ENCODE results near the gene LARGE1.

The LARGE1 gene

DNA sequence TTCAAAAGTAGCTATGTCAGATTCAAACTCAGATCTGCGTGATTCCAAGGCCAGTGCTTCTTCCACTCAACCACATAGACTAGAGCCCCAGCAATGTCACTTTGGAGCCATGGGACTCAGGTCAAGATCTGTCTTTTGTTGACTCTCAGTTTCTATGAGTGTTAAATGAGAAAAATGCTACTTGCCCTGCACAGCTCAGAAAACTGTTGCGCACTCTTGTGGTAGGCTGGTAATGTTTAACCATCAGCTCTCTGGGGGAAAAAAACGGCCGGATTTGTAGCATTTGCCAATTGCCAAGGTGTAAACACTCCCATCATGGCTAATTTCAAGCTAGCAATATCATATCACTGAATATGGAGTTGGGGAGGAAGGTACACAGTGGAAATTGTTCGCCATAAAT lies 534.0 kb downstream of the LARGE1 start:
- Histone ChIP-seq H2BK5ac (ENCODE audit: low read length) (no peak overlapping the region), H3K4ac (ENCODE audit: low read length) (no peak overlapping the region), H3K36me3 (replicated peaks in 1 of 2; ENCODE audit: control insufficient read depth in 2 of 2, insufficient read depth in 2 of 2, low read length in 2 of 2) (peaks cover 1 to 18% of the 10 kb centered on the region in 2 donors)

DNA sequence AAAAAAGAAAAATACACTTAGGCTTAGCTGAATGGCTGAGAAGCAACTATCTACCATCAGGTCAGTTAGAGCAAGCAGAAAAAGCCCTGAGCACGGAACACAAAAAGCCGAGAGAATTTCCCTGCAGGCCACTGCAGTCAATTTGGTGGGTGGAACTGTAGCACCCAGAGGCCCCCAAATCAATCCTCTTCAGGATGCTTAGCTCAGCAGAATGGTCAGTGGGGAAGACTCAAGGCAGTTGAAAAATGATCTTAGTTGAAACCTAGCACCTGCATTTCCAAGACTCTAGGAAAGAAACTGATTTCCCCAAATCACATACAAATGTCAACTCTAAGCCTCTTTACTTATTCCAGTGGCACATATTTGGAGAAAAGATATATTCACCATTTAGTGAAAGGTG lies 534.7 kb downstream of the LARGE1 start:
- no CpG with 5 or more reads among the region's 2 CpGs for WGBS, 2 donors (ENCODE audit: extremely low coverage in 2 of 2, insufficient read length in 2 of 2, insufficient replicate concordance in 1 of 2)
- Histone ChIP-seq H2BK15ac (ENCODE audit: low read length) (no peak overlapping the region), H2BK12ac (ENCODE audit: low read length) (no peak overlapping the region), H3K18ac (ENCODE audit: low read length) (no peak overlapping the region), H3K27ac (replicated peaks; ENCODE audit: low read length) (no peak overlapping the region), H2AK5ac (ENCODE audit: low read depth, low read length) (no peak overlapping the region), H2BK120ac (ENCODE audit: low read depth, low read length) (no peak overlapping the region), H3K4me3 (ENCODE audit: low read length in 2 of 2) (no peak overlapping the region), H3K79me1 (ENCODE audit: low read depth, low read length) (peaks cover 2% of the 10 kb centered on the region), H3K23ac (ENCODE audit: low read depth, low read length, poor library complexity) (no peak overlapping the region), H2BK5ac (ENCODE audit: low read length) (no peak overlapping the region), H4K91ac (ENCODE audit: low read depth, low read length, poor library complexity) (no peak overlapping the region), H3K14ac (ENCODE audit: low read length) (no peak overlapping the region), H3K4me1 (ENCODE audit: control insufficient read depth in 2 of 2, insufficient read depth in 1 of 2, low read depth in 1 of 2, low read length in 2 of 2) (no peaks in the 10 kb centered on the region), H3K4me2 (ENCODE audit: insufficient read depth, low read length, poor library complexity, severe bottlenecking) (no peak overlapping the region), H3K9me3 (replicated peaks in 1 of 2; ENCODE audit: control insufficient read depth in 2 of 2, insufficient read depth in 1 of 2, low read depth in 1 of 2, low read length in 2 of 2) (no peaks in the 10 kb centered on the region), H3K36me3 (replicated peaks in 1 of 2; ENCODE audit: control insufficient read depth in 2 of 2, insufficient read depth in 2 of 2, low read length in 2 of 2) (peaks cover 1 to 21% of the 10 kb centered on the region in 2 donors), H4K8ac (ENCODE audit: low read depth, low read length) (no peak overlapping the region), H3K4ac (ENCODE audit: low read length) (no peak overlapping the region), H2AFZ (ENCODE audit: low read length) (no peak overlapping the region), H3K9ac (ENCODE audit: low read depth, low read length, poor library complexity) (no peak overlapping the region), H3K27me3 (ENCODE audit: control insufficient read depth in 3 of 3, insufficient read depth in 3 of 3, low read depth in 1 of 3, low read length in 3 of 3) (no peaks in the 10 kb centered on the region)
- DNase-seq (ENCODE audit: low spot score): no peak

More for the DNA sequence above, 534.0 kb downstream of the LARGE1 start:
- no CpG with 5 or more reads among the region's 5 CpGs for WGBS, 2 donors (ENCODE audit: extremely low coverage in 2 of 2, insufficient read length in 2 of 2, insufficient replicate concordance in 1 of 2)
- no peak overlapping the region for H3K4me3 ChIP-seq (ENCODE audit: low read length in 2 of 2)
- no peak overlapping the region for H3K23ac ChIP-seq (ENCODE audit: low read depth, low read length, poor library complexity)
- no peak overlapping the region for H2AFZ ChIP-seq (ENCODE audit: low read length)
- no peak overlapping the region for H3K4me2 ChIP-seq (ENCODE audit: insufficient read depth, low read length, poor library complexity, severe bottlenecking)
- no peaks in the 10 kb centered on the region for H3K27me3 ChIP-seq (ENCODE audit: control insufficient read depth in 3 of 3, insufficient read depth in 3 of 3, low read depth in 1 of 3, low read length in 3 of 3)
- no peaks in the 10 kb centered on the region for H3K4me1 ChIP-seq (ENCODE audit: control insufficient read depth in 2 of 2, insufficient read depth in 1 of 2, low read depth in 1 of 2, low read length in 2 of 2)
- no peak overlapping the region for H3K9ac ChIP-seq (ENCODE audit: low read depth, low read length, poor library complexity)
- H3K18ac ChIP-seq (ENCODE audit: low read length): no peak overlapping the region
- H3K9me3 ChIP-seq (replicated peaks in 1 of 2; ENCODE audit: control insufficient read depth in 2 of 2, insufficient read depth in 1 of 2, low read depth in 1 of 2, low read length in 2 of 2): no peaks in the 10 kb centered on the region
- peaks cover 2% of the 10 kb centered on the region for H3K79me1 ChIP-seq (ENCODE audit: low read depth, low read length)
- no peak overlapping the region for H2BK15ac ChIP-seq (ENCODE audit: low read length)
- H2BK120ac ChIP-seq (ENCODE audit: low read depth, low read length): no peak overlapping the region
- H4K8ac ChIP-seq (ENCODE audit: low read depth, low read length): no peak overlapping the region
- no peak overlapping the region for H4K91ac ChIP-seq (ENCODE audit: low read depth, low read length, poor library complexity)
- no peak overlapping the region for H3K14ac ChIP-seq (ENCODE audit: low read length)
- no peak overlapping the region for H2BK12ac ChIP-seq (ENCODE audit: low read length)
- DNase-seq (ENCODE audit: low spot score): no peak
- no peak overlapping the region for H2AK5ac ChIP-seq (ENCODE audit: low read depth, low read length)
- no peak overlapping the region for H3K27ac ChIP-seq (replicated peaks; ENCODE audit: low read length)

DNA sequence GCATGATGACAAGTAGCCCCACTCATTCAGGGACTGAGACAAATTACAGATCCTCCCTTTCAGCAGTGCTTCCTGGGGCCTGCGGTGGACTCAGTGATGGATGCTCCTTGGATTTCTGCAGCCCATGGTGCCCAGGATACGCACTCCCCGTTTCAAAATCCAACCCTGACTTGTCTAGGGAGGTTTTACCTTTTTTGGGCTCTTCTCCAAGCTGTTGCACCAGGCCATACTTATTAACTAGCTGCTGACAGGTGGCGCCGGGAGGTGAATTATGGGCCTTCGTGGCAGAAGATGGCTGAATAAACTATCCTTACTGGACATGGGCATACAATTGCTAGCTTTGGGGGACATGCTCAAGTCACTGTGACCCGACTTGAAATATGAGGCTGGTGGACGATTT lies 537.8 kb downstream of the LARGE1 start:
- Histone ChIP-seq H4K91ac (ENCODE audit: low read depth, low read length, poor library complexity) (no peak overlapping the region), H4K8ac (ENCODE audit: low read depth, low read length) (no peak overlapping the region), H2BK5ac (ENCODE audit: low read length) (no peak overlapping the region), H3K79me1 (ENCODE audit: low read depth, low read length) (peaks cover 2% of the 10 kb centered on the region), H3K27me3 (ENCODE audit: control insufficient read depth in 3 of 3, insufficient read depth in 3 of 3, low read depth in 1 of 3, low read length in 3 of 3) (no peaks in the 10 kb centered on the region), H2BK12ac (ENCODE audit: low read length) (no peak overlapping the region), H3K4me2 (ENCODE audit: insufficient read depth, low read length, poor library complexity, severe bottlenecking) (no peak overlapping the region), H3K27ac (replicated peaks; ENCODE audit: low read length) (no peak overlapping the region), H3K4me3 (ENCODE audit: low read length in 2 of 2) (peak overlapping the region in 1 of 2 donors; percentile 38), H3K9ac (ENCODE audit: low read depth, low read length, poor library complexity) (no peak overlapping the region), H3K14ac (ENCODE audit: low read length) (no peak overlapping the region), H2AK5ac (ENCODE audit: low read depth, low read length) (no peak overlapping the region), H3K36me3 (replicated peaks in 1 of 2; ENCODE audit: control insufficient read depth in 2 of 2, insufficient read depth in 2 of 2, low read length in 2 of 2) (peaks cover 1 to 22% of the 10 kb centered on the region in 2 donors), H2BK15ac (ENCODE audit: low read length) (no peak overlapping the region), H3K23ac (ENCODE audit: low read depth, low read length, poor library complexity) (no peak overlapping the region), H3K9me3 (replicated peaks in 1 of 2; ENCODE audit: control insufficient read depth in 2 of 2, insufficient read depth in 1 of 2, low read depth in 1 of 2, low read length in 2 of 2) (peaks cover 0 to 10% of the 10 kb centered on the region in 2 donors), H2AFZ (ENCODE audit: low read length) (no peak overlapping the region), H3K18ac (ENCODE audit: low read length) (no peak overlapping the region), H3K4ac (ENCODE audit: low read length) (no peak overlapping the region), H3K4me1 (ENCODE audit: control insufficient read depth in 2 of 2, insufficient read depth in 1 of 2, low read depth in 1 of 2, low read length in 2 of 2) (no peaks in the 10 kb centered on the region), H2BK120ac (ENCODE audit: low read depth, low read length) (no peak overlapping the region)
- WGBS, 2 donors (ENCODE audit: extremely low coverage in 2 of 2, insufficient read length in 2 of 2, insufficient replicate concordance in 1 of 2): no CpG with 5 or more reads among the region's 8 CpGs
- DNase-seq (ENCODE audit: low spot score): no peak

- H4K8ac ChIP-seq (ENCODE audit: low read depth, low read length): no peak overlapping the region
- DNase-seq (ENCODE audit: low spot score): no peak
- H3K4ac ChIP-seq (ENCODE audit: low read length): no peak overlapping the region
- no peak overlapping the region for H2BK120ac ChIP-seq (ENCODE audit: low read depth, low read length)
- no peak overlapping the region for H2BK5ac ChIP-seq (ENCODE audit: low read length)
- no peak overlapping the region for H3K4me2 ChIP-seq (ENCODE audit: insufficient read depth, low read length, poor library complexity, severe bottlenecking)
- H2AFZ ChIP-seq (ENCODE audit: low read length): no peak overlapping the region
- H3K79me1 ChIP-seq (ENCODE audit: low read depth, low read length): peaks cover 2% of the 10 kb centered on the region
- H3K18ac ChIP-seq (ENCODE audit: low read length): no peak overlapping the region
- peaks cover 0 to 16% of the 10 kb centered on the region in 2 donors for H3K9me3 ChIP-seq (replicated peaks in 1 of 2; ENCODE audit: control insufficient read depth in 2 of 2, insufficient read depth in 1 of 2, low read depth in 1 of 2, low read length in 2 of 2)
- no peak overlapping the region for H3K9ac ChIP-seq (ENCODE audit: low read depth, low read length, poor library complexity)
- WGBS, 2 donors (ENCODE audit: extremely low coverage in 2 of 2, insufficient read length in 2 of 2, insufficient replicate concordance in 1 of 2): no CpG with 5 or more reads among the region's 10 CpGs
- no peak overlapping the region for H2BK15ac ChIP-seq (ENCODE audit: low read length)
- H2AK5ac ChIP-seq (ENCODE audit: low read depth, low read length): no peak overlapping the region
- H2BK12ac ChIP-seq (ENCODE audit: low read length): no peak overlapping the region
- H3K23ac ChIP-seq (ENCODE audit: low read depth, low read length, poor library complexity): no peak overlapping the region
- no peak overlapping the region for H3K14ac ChIP-seq (ENCODE audit: low read length)
- H3K27me3 ChIP-seq (ENCODE audit: control insufficient read depth in 3 of 3, insufficient read depth in 3 of 3, low read depth in 1 of 3, low read length in 3 of 3): no peaks in the 10 kb centered on the region
- H3K27ac ChIP-seq (replicated peaks; ENCODE audit: low read length): no peak overlapping the region
- no peak overlapping the region for H3K4me3 ChIP-seq (ENCODE audit: low read length in 2 of 2)
- no peaks in the 10 kb centered on the region for H3K4me1 ChIP-seq (ENCODE audit: control insufficient read depth in 2 of 2, insufficient read depth in 1 of 2, low read depth in 1 of 2, low read length in 2 of 2)
- peaks cover 1 to 22% of the 10 kb centered on the region in 2 donors for H3K36me3 ChIP-seq (replicated peaks in 1 of 2; ENCODE audit: control insufficient read depth in 2 of 2, insufficient read depth in 2 of 2, low read length in 2 of 2)
- H4K91ac ChIP-seq (ENCODE audit: low read depth, low read length, poor library complexity): no peak overlapping the region
Observed at GRCh38 chr22:33381531-33382406, 538.5 kb downstream of the LARGE1 start.
